ENCODE data around the gene MTUS2. TPM values are rescaled to one million over a fixed set of nuclear protein-coding genes. Genes with fewer than 3 reads are reported as not detected.

MTUS2 gene
- total and polyA plus RNA-seq, 2 of the 8 experiments (the other 6 are each of a cell fraction or from before 2014, with no cell fraction given), result 0.18 to 0.80 TPM

DNA sequence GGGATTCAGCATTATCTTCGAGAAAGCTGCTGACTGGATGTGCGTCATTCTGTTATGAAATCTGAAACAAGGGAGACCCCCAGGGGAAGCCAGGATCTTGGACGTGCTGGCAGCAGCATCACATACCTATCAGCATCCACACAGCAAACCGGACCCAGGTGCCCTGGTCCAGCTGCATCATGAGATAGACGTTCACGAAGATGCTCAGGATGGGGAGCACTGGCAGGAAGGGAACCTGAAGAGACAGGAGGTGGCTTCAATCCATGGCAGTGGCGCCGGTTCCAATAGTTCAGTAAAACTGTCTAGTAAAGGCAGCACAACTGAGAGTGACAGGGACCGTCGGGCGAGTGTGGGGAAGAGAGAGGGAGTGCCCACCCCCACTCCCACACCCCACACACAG lies 695.9 kb downstream of the MTUS2 start (continued):
- TF ChIP-seq SIN3A (conservative IDR thresholded peaks at IDR 0.05 in 1 of 2, IDR thresholded peaks at IDR 0.05 in 1 of 2; ENCODE audit: low read depth in 1 of 2, low read length in 2 of 2) (no peak), TEAD4 (IDR thresholded peaks at IDR 0.05; ENCODE audit: low read depth, low read length) (no peak)
- TF ChIP-seq, protein P1, sequence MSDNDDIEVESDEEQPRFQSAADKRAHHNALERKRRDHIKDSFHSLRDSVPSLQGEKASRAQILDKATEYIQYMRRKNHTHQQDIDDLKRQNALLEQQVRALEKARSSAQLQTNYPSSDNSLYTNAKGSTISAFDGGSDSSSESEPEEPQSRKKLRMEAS (IDR thresholded peaks at IDR 0.05), result no peak
